Measurements from ENCODE around the gene CTXN3. TPM values are rescaled to one million over a fixed set of nuclear protein-coding genes. Genes with fewer than 3 reads are reported as not detected.

The CTXN3 gene
- total RNA-seq = not detected in 2 replicates

DNA sequence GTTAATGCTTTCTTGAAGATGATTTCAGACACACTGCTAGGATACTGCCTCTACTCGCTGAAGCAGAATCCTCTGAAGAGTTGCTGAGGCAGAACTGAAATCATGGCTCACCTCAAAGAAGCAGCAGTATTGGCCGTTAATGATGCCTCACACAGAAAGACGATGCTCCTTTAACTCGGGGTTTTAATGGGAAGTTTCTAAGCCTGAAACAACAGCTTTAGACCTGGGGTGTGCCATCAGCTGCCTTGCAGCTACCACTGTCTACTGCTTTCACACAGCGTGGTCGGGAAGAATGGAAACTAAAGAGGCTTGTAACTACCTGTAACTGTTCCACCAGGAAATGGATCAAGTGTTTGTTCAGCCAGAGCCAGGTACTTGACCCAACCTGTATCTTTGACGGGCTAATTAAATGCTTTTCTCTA, at the start of gene CTXN3:
Gene CTXN3, plus strand, starts transcription at position 65 of the 422 bp plus-strand sequence. CDS start 8,440 bp downstream, outside the sequence.

DNA sequence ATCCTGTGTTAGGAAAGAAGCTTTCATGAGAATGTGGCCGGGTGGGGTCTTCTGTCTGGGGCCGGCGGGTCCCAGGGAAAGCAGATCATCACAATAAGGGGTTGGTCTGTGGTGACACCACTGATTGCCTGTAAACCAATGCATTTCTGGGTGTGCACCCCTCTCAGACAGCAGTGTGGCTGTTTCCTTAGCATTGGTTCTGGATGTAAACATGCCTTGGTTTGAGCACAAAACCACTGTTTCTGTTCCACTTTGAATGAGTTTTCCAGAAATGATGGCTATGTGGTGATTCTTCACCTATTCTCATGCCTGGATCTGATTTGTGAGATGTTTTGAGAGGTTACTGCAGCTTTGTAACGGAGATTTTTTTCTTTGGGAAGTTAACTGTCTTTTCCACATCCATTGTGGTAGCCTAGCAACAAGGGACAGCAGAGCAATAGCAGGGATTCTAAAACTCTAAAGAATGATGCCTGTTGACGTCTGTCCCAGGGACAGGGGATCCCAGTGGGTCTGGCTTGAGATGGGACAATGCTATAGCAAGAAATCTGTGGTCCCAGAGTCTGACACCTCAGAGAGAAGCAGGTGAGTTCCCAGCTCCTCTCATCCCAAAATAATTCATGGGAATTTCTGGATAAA, 54.2 kb downstream of the CTXN3 start, which contains the start of gene CCDC192:
Gene CCDC192, plus strand, starts transcription at position 466 of the 636 bp plus-strand sequence. Its CDS starts 55 bp downstream, at position 521.

Other genes with a start within 250 kb of the CTXN3 start
- 66.2 and 97.0 TPM in 2 replicates for gene PRRC1, start 131.4 kb upstream of the CTXN3 start, total RNA-seq
- not detected in 2 replicates for gene CCDC192, start 54.3 kb downstream of the CTXN3 start, total RNA-seq